Inflammatory macrophage treated with lipopolysaccharide for 1 hour (primary cell): ENCODE measurements around the gene LIMS1.
A peak's percentile ranks its signal among the peaks of the same experiment; 100 is the strongest.
"Not testable (repeated sequence)": the region's sequence is repeated elsewhere in the genome, so short reads cannot be mapped to it uniquely, and the experiment has no call there.

Experiments used
- DNase-seq, 2 donors: peaks; one replicate each; pipeline ENCODE4 v3.0.0-alpha.2; 2020 to 2022

The LIMS1 gene

GRCh38 chr2:108670282-108670681 is 136.0 kb downstream of the LIMS1 start:
- not testable (repeated sequence) for DNase-seq

- not testable (repeated sequence) for DNase-seq
These were observed 138.0 kb downstream of the LIMS1 start for GRCh38 chr2:108672200-108672805.

- DNase-seq, result not testable (repeated sequence)
These were observed 142.3 kb downstream of the LIMS1 start for GRCh38 chr2:108676522-108676921.

DNA sequence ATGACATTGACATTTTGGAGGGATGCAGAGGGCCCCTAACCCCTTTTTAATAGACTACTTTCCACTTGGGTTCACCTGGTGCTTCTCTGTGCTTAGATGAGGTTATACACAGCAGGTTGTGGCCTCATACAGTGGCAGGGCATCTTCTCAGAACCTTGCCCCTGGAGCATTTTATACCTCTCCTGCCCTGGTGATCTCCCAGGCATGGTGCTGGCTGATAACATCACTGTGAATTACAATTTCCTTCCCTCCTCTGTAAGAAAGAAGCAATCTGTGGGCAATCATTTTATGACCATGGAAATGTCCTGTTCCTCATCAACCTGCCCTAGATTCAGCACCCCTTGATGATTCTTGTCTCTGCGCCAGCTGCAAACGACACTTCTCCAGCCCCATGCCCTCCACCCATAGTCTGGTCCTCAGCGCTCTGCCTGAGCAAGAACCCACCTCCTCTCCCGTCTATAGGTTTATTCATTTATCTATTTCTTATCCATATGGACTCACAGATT is 143.0 kb downstream of the LIMS1 start:
- not testable (repeated sequence) for DNase-seq

DNA sequence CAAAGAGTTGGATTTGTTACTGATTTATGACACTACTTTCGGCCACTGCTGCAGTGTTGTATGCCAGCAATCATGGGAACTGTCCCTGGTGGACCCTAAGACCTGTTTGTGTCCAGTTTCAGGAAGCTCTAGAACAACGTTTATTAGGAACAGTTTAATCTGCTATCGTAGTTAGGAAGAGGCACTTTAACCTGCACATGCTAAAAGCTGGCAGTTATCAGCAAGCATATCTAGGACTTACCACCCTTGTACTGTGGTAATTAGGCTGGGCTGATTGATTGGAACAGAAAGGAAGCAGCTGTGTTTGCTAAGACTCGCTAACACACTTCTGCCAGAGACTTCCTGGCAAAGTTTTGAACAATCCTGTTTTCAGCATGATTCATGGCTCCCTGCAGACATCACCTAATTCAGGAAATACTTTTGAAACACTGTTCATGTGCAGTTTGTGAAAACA is 144.0 kb downstream of the LIMS1 start:
- not testable (repeated sequence) for DNase-seq

GRCh38 chr2:108680805-108681204 is 146.5 kb downstream of the LIMS1 start:
- not testable (repeated sequence) for DNase-seq

DNA sequence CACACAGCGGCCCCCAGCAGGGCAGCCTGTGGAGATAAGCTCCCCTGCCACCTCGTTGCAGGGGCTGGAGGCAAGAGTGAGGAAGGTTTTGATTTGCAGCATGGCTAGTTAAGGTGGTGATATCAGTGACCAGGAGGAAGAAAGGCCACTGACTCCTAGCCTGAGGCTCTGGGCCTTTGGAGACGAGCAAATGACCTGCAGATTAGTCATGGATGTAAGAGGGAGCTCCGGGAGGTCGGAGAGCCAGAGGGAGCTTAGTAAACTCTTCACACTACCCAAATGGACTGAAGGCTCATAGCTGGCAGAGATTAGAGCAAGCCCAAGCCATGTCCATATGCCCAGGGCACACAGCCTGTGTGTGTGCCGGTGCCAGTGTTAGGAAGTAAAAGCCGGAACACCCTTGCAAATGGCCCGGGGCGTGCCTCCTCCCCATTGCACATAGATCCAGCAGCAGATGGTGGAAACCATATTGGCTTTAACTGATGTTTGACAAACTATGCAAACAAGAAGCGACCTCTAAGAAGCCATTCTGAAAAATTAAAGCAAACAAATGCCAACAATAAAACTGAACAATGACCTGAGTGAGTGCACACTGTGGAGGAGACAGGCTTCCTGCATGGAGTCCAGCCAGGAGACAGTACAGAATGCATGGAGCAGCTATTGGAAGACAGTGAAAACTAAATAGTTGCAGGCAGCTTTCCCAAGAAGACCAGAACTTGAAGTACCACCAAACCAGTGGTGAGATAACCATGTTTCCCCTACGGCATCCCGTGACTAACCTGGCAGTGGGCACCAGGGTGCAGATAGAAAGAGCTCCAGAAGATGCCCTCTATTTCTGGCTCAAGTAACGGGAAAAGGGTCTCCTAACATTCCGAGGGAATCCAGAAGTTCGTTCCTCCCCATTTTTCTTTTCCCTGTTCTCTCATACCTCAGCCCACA is 154.8 kb downstream of the LIMS1 start:
- DNase-seq, result not testable (repeated sequence)

- not testable (repeated sequence) for DNase-seq
These were observed 155.7 kb downstream of the LIMS1 start for GRCh38 chr2:108690001-108690400.

DNA sequence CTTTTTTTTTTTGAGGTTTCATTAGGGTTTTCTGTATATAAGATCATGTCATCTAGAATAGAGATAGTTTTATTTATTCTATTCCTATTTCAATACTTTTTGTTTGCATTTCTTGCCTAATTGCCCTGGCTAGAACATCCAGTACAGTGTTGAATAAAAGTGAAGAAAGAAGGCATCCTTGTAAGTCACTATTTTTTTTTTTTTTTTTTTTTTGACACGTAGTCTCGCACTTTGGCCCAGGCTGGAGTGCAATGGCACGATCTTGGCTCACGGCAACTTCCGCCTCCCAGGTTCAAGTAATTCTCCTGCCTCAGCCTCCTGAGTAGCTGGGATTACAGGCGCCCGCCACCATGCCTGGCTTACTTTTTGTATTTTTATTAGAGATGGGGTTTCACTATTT is 157.2 kb downstream of the LIMS1 start:
- DNase-seq, result no peak

DNA sequence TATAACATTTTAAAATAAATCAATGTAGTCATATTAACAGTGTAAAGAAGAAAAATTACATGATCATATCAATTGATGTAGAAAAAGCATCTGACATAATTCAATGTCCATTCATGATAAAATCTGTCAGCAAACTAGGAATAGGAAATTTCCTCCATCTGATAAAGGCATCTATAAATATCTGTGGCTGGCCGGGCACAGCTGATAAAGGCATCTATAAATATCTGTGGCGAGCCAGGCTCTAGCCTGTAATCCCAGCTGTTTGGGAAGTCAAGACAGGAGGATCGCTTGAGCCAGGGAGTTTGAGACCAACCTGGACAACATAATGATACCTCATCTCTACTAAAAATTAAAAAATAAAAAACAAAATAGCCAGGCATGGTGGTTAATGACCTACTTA is 166.9 kb downstream of the LIMS1 start:
- no peak for DNase-seq

DNA sequence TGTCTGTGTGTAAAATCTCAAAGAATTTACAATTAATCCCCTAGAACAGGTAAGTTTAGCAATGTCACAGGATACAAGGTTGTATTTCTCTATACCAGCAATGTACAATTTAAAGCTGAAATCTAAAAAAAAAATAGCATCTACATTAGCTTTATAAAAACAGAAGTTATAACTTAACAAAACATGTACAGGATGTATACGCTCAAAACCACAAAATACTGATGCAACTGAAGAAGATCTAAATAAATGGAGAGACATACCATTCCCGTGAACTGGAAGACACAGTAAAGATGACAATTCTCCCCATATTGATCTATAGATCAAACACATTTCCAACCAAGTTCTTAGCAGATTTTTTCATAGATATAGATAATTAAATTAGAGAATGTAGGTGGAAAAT is 167.5 kb downstream of the LIMS1 start:
- DNase-seq, result no peak

GRCh38 chr2:108704871-108705270 is 170.6 kb downstream of the LIMS1 start:
- DNase-seq, result no peak

DNA sequence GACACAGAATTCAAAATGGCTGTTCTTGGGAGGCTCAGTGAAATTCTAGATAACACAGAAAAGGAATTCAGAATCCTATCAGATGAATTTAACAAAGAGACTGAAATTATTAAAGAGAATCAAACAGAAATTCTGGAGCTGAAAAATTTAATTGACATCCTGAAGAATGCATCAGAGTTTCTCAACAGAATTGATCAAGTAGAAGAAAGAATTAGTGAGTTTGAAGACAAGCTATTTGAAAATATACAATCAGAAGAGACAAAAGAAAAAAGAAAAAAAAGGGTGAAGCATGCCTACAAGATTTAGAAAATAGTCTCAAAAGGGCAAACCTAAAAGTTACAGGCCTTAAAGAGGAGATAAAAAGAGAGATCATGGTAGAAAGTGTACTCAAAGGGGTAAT is 173.0 kb downstream of the LIMS1 start:
- DNase-seq, result no peak

- DNase-seq, result not testable (repeated sequence)
These were observed 182.7 kb downstream of the LIMS1 start for GRCh38 chr2:108716971-108717370.

GRCh38 chr2:108719149-108720044 is 185.1 kb downstream of the LIMS1 start, which contains the start of gene RANBP2:
RANBP2 (plus strand) TSS chr2:108719482; CDS start chr2:108719607, 125 bp downstream.
- DNase-seq, result peak; percentile 93

DNA sequence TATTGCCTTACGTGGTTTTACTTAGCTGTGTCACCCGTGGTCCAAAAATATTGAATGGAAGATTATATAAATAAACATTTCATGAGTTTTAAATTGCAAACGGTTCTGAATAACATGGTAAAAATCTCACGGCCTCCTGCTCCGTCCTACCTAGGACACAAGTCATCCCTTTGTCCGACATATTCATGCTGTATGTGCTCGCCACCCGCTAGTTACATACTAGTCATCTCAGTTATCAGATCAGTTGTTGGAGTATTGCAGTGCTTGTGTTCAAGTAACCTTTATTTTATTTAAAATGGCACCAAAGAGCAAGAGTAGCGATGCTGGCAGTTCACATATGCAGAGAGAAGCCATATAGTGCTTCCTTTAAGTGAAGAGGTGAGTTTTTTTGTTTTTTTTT is 191.8 kb downstream of the LIMS1 start:
- not testable (repeated sequence) for DNase-seq

GRCh38 chr2:108734656-108735055 is 200.4 kb downstream of the LIMS1 start:
- not testable (repeated sequence) for DNase-seq
